Lower lobe of right lung (tissue), 2 donors: ENCODE measurements around the gene MACROD2. TPM values are rescaled to one million over a fixed set of nuclear protein-coding genes. Genes with fewer than 3 reads are reported as not detected.

Source experiments
- ATAC-seq, 2 donors: fragments of 200-7000 bp; cut with Tn5 transposase; one replicate each; pipeline ENCODE4 v1.9.1; 2020 to 2022; ENCODE audit warnings: mild to moderate bottlenecking in 2 of 2, moderate library complexity in 2 of 2
- DNase-seq: peaks from one replicate; pipeline ENCODE4 v3.0.0-alpha.2; 2020
- H3K27ac ChIP-seq: fragments of 200-600 bp; one replicate; pipeline ENCODE4 v1.8.0; 2022
- H3K27me3 ChIP-seq: fragments of 200-600 bp; one replicate; pipeline ENCODE4 v1.8.0; 2022; ENCODE audit warnings: low read depth
- H3K36me3 ChIP-seq: fragments of 200-600 bp; one replicate; pipeline ENCODE4 v1.8.0; 2022; ENCODE audit warnings: mild to moderate bottlenecking
- H3K4me1 ChIP-seq: fragments of 200-600 bp; one replicate; pipeline ENCODE4 v1.8.0; 2022
- H3K4me3 ChIP-seq: fragments of 200-600 bp; one replicate; pipeline ENCODE4 v1.8.0; 2022; ENCODE audit warnings: mild to moderate bottlenecking
- H3K9me3 ChIP-seq: fragments of 200-600 bp; one replicate; pipeline ENCODE4 v1.8.0; 2022
- CTCF ChIP-seq: fragments of 200-600 bp; IDR thresholded peaks from one replicate; pipeline ENCODE4 v1.8.0; 2022; ENCODE audit warnings: antibody characterized with exemption, mild to moderate bottlenecking
- intact Hi-C: fragments of 100-400 bp; cut with DNase I; formaldehyde crosslinking; loops from one replicate; pipeline ENCODE4 v1.11.0; 2022
- total RNA-seq: library from RNA; stranded (reverse); fragmentation: NEBNext Ultra II Directional; extraction: Animal tissue kit (Norgen Biotek cat#: 25700); gene quantifications from one replicate; pipeline ENCODE4 v1.2.1, GENCODE V29; 2021
- donor health status: DM: no; HTN: yes; CAD: no; lungs with severe emphysema.

Gene MACROD2
- total RNA-seq, 1 donor from 2014 or later = 73.0 TPM

- Histone ChIP-seq H3K36me3 (no peaks in the 10 kb centered on the region), H3K4me1 (no peaks in the 10 kb centered on the region), H3K9me3 (no peaks in the 10 kb centered on the region), H3K27me3 (no peaks in the 10 kb centered on the region), H3K4me3 (no peak overlapping the region), H3K27ac (no peak overlapping the region)
- intact Hi-C loops = no loop called here
- no peak for TF ChIP-seq CTCF
- DNase-seq (no peak), ATAC-seq (no peak)
Observed at GRCh38 chr20:14832630-14833029, 837.3 kb downstream of the MACROD2 start.

- intact Hi-C loops = no loop called here
- DNase-seq (no peak), ATAC-seq (no peak)
- no peak overlapping the region for H3K27ac ChIP-seq
- no peaks in the 10 kb centered on the region for H3K4me1 ChIP-seq
- no peaks in the 10 kb centered on the region for H3K27me3 ChIP-seq
- H3K9me3 ChIP-seq = no peaks in the 10 kb centered on the region
- no peaks in the 10 kb centered on the region for H3K36me3 ChIP-seq
- no peak for TF ChIP-seq CTCF
- H3K4me3 ChIP-seq = no peak overlapping the region
Observed at GRCh38 chr20:14838663-14839628, 843.6 kb downstream of the MACROD2 start.

GRCh38 chr20:14845199-14846160 lies 850.2 kb downstream of the MACROD2 start:
- no peaks in the 10 kb centered on the region for H3K4me1 ChIP-seq
- no peaks in the 10 kb centered on the region for H3K27me3 ChIP-seq
- peak; percentile 37 to 78 for ATAC-seq
- no peak for DNase-seq
- H3K27ac ChIP-seq = no peak overlapping the region
- no peak overlapping the region for H3K4me3 ChIP-seq
- intact Hi-C loops = no loop called here
- no peaks in the 10 kb centered on the region for H3K36me3 ChIP-seq
- TF ChIP-seq CTCF = no peak
- H3K9me3 ChIP-seq = no peaks in the 10 kb centered on the region

- intact Hi-C loops = no loop called here
- ATAC-seq = no peak
- DNase-seq = no peak
- no peaks in the 10 kb centered on the region for H3K9me3 ChIP-seq
- no peak overlapping the region for H3K4me3 ChIP-seq
- H3K36me3 ChIP-seq = no peaks in the 10 kb centered on the region
- H3K4me1 ChIP-seq = no peaks in the 10 kb centered on the region
- H3K27me3 ChIP-seq = no peaks in the 10 kb centered on the region
- no peak overlapping the region for H3K27ac ChIP-seq
- no peak for TF ChIP-seq CTCF
Observed at GRCh38 chr20:14848806-14849205, 853.5 kb downstream of the MACROD2 start.

- Histone ChIP-seq H3K27ac (no peak overlapping the region), H3K36me3 (no peaks in the 10 kb centered on the region), H3K4me3 (no peak overlapping the region), H3K4me1 (no peaks in the 10 kb centered on the region), H3K9me3 (no peaks in the 10 kb centered on the region), H3K27me3 (no peaks in the 10 kb centered on the region)
- no peak for TF ChIP-seq CTCF
- ATAC-seq = no peak
- no peak for DNase-seq
- intact Hi-C loops = no loop called here
Observed at GRCh38 chr20:14853079-14853478, 857.8 kb downstream of the MACROD2 start.
